Measurements from ENCODE around the gene HMMR. TPM values are rescaled to one million over a fixed set of nuclear protein-coding genes. Genes with fewer than 3 reads are reported as not detected.
A peak's percentile ranks its signal among the peaks of the same experiment; 100 is the strongest.

HMMR gene
- total RNA-seq, 1 donor from 2014 or later = 12.2 TPM

DNA sequence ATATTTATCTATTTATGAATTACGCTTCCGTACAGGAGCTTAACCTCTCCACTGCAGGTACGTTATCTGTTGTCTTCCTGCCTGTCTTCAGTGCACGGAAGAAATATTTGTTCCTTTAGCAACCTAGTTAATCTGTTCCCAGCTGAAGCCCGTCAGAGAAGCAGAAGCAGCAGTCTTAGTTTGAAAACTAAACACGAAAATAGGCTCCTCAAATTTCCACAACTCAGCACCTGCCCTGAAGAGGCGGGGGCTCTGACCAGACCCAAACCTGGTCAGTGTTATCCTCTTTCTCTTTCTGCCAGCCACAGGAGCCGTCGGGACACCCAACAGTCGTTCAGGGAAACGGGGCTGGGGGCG lies 992 bp upstream of the HMMR start:
- DNase-seq = no peak

DNA sequence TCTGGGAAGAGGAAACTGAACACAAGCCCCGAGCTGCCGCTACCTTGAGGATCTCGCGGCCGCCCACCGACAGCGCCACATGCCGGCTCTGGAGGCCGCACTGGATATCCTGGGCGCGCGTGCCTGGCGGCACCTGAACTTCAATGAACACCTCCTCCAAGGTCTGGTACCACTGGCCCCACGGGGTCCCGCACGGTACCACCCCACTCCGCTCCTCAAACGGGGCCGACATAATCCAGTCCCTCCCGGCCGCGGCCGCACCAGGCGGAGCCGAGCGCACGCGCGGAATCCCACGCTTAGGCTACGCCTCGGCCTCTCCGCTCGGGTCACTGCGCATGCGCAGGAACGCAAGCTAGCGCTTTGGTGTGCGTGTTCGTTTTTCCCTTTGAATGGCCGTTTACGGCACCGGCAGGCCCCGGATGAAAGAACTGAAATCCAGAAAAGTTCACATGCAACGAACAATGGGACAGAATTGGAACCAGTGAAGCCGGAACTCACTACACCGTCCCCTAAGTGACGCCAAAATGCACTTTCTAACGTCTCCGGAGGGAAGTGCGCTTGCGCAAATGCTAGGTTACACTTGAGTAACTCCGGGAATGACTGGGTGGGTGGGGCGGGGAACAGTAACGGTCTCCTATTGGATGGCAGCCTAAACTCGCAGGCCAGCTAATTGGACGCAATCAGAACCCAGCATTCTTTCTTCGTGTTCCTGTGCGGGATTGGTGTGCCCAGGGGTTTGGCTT lies 442 bp upstream of the HMMR start, which contains the start of gene NUDCD2:
NUDCD2 (minus strand) TSS at position 284 of the 743 bp plus-strand sequence; CDS start at position 232, 52 bp downstream.
- DNase-seq = peak; percentile 99

DNA sequence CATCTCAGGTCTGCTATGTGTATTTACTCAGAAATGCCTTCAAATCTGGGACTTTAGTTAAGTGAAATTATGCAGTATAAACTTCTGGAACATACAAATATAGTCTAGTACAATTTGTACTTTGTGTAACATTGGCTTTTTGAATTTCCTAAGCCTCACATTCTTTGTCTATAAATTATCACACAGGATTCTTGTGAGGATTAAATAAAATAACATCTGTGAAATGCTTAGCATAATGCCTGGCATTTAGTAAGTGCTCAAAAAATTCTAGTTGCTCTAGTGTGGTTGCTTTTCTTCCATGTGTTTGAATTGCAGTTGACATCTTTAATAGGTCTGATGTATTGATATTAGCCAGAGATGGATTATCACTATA lies 2.6 kb downstream of the HMMR start:
- DNase-seq = no peak

DNA sequence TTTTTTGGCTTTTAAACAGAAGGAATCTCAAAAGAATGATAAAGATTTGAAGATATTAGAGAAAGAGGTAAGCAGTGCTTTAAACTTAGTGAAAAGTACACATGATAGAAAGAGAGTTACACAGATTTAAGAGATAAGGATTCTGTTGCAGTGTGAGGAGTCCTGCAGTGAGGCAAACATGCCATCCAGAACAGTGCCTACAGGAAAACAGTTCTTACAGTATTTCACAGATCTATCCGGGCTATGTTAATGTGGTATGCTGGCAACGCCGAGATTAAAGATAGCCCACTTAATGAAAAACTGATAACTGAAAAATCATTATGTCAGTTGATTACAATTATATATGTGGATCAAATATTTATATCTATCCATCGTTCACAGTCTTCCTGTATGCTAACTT lies 7.2 kb downstream of the HMMR start:
- DNase-seq = no peak

DNA sequence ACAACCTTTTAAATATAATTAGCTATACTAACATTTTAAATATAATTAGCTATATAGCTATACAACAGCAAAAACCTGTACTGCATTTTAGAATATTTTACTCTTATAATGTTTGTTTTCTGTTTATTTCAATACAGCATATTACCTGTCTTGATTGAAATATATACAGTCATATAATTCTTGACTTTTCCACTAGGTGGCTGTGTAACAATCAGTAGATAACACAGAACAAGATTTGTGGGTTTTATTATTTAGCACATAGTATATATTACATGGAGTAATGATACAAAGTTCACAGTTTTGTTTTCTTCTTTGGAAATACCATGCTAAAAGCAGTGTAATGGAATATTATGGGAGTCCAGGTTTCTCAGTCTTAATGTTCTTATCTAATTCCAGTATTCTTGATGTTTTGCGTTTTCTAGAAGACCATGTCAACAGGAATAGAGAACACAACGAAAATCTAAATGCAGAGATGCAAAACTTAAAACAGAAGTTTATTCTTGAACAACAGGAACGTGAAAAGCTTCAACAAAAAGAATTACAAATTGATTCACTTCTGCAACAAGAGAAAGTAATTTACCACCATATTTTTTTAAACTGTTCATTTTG lies 13.3 kb downstream of the HMMR start:
- no peak for DNase-seq

DNA sequence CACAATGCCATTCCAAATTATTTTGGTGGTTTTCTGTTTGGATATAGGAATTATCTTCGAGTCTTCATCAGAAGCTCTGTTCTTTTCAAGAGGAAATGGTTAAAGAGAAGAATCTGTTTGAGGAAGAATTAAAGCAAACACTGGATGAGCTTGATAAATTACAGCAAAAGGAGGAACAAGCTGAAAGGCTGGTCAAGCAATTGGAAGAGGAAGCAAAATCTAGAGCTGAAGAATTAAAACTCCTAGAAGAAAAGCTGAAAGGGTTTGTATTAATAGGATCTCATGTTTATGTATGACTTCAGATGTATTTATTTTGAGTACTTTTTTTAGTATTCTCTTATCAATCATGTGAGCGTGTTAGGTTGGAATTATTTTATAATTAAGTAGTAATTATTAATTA lies 15.0 kb downstream of the HMMR start:
- DNase-seq = no peak

DNA sequence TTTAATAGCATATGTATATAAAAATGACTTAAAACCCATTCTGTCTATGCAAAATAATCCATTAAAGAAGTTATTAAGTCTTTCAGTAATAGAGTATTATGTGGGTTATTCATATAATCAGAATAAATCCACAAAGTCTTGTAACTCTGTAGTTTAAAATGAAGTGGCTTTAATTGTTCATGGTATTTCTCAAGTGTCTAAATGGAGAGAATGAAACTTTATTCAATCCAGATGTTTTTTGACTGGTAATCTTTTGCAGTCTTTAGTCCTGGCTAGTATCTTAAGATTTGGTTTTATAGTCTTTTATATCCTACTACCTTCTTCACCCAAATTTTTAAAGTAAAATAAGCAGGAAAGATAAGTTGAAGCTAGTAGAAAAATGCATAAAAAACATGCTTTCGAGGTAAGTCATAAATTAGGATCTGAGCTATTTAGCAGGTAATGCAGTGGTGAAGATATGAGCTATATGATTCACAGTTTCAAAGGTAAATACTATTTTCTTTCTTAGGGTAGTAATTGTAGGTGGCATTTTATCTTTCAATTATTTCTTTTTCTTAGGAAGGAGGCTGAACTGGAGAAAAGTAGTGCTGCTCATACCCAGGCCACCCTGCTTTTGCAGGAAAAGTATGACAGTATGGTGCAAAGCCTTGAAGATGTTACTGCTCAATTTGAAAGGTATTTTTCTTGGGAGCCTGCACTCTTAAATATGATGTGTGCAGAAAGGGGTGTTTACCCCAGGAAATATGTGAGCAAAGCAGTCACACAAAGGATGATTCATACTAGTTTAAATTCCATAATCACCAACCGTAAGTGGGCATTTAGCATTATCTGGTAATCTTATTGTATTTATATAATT lies 17.9 kb downstream of the HMMR start:
- no peak for DNase-seq

DNA sequence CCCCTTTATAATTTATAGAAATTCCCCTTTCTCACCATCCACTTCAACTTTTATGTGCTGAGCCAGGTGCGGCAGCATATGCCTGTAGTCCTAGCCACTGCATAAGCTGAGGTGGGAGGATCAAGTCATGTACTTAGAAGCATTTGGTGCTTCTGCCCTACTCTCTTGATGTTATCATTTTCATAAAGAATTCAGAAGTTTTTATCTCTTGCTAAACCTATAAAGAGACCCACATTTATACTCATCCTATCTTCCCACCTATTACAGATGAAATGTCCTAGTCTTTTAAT lies 18.5 kb downstream of the HMMR start:
- DNase-seq = no peak

DNA sequence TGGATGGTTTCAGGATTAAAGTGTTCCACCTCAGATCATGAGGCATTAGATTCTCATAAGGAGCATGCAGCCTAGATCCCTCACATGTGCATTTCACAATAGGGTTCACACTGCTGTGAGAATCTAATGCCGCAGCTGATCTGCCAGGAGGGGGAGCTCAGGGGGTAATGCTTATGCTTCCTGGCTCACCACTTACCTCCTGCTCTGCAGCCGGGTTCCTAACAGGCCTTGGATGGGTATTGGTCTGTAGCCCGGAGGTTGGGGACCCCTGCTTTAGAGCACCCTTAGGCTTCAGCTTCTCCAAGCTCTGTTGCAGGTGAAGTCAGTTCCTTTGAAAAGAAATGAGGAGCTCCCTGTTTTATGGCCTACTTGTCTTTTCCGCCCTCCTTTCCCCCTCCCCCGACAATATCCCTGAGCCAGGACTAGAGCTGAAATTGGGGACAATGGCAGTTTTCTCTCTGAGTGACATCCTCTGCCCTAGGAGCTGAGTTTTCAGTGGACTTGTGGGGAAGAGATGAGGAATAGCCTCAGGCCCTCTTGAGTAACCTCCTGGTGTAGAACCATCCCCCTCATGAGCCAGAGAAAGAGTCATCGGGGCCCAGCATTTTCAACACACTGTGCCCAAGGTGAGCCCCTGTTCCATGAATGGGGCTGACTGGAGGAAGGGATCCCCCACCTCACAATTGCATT lies 28.8 kb downstream of the HMMR start:
- no peak for DNase-seq

DNA sequence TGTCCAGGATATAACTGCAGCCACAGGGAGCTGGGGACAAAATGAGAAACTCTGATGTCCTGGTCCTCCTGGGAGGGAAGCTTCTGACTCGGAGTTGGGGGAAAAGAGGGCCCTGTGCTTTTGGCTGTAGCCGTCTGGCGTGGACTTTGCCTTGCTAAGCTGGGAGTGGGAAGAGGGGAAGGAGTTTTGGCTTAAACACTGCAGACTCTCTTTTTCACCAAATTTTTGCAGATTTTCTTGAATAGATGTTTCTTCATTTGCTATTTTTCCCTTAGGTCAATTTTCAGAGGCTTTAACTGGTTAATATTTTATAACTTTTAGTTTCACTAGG lies 29.3 kb downstream of the HMMR start:
- no peak for DNase-seq

DNA sequence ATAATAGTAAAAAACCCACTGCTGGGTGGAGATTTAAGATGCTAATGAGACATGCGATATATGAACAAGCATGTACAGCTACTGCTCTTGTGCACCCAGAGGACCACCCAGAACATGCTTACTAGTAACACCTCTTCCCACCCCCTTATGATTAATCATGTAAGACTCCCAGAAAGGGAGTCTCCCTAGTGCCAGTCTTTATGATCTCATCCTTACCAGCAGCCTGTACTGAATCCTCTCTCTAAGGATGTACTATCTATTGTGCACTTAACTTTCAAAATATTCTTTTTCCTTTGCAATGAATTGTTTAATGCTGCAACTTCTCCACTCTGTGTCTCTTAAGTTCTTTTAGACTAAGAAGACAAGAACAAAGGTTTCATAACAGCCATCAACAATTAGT lies 35.9 kb downstream of the HMMR start:
- DNase-seq = no peak

DNA sequence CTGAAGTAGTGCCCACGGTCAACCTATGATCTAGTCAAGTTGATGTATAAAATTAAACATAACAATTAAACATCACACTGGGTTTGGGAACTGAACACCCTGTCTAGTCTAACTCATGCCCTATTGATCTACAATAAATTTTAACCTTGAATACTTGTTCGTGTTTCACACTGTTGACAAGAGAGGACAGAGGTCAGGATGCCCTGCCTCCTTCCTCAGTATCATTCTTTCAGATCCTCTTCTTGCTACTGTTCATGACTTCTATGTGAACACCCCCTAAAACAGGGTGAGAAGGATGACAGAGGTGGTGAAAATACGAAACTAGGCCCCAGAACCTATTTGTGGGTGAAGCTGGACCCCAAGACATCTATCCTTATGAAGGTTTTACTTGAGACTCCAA lies 36.9 kb downstream of the HMMR start:
- no peak for DNase-seq

DNA sequence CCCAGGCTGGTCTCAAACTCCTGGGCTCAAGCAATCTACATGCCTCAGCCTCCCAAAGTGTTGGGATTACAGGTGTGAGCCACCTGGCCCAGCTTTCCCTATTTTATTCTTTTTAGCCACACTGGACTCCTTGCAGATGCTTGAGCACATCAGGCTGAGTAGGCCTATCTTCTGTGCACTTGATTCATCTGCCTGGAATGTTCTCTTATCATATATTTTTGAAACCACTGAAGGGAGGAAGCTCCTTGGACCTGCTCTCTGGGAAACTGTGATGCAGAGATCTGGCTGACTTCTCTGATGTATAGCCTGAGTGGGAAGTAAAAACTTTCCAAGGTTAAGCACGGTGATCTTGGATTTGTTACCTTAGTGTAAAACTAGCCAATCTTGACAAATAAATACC lies 38.5 kb downstream of the HMMR start:
- DNase-seq = no peak

DNA sequence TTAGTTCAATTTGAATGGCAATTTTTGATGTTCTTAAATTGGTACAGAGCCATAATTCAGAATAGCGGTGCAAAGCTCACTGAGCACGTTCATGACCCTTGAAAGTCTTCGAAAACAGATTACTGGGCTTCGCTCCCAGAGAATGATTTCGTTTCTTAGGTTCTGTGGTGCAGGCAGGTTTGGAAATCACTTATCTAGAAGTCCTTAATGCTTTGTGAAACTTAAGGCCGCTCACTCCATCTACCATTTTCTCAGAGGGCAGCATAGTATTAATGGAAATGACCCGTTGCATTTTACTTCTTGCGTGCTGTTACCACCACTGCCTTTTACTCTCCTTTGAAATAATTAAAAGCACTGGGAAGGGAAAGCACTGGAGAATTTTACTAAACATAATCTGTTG lies 42.1 kb downstream of the HMMR start:
- DNase-seq = no peak

DNA sequence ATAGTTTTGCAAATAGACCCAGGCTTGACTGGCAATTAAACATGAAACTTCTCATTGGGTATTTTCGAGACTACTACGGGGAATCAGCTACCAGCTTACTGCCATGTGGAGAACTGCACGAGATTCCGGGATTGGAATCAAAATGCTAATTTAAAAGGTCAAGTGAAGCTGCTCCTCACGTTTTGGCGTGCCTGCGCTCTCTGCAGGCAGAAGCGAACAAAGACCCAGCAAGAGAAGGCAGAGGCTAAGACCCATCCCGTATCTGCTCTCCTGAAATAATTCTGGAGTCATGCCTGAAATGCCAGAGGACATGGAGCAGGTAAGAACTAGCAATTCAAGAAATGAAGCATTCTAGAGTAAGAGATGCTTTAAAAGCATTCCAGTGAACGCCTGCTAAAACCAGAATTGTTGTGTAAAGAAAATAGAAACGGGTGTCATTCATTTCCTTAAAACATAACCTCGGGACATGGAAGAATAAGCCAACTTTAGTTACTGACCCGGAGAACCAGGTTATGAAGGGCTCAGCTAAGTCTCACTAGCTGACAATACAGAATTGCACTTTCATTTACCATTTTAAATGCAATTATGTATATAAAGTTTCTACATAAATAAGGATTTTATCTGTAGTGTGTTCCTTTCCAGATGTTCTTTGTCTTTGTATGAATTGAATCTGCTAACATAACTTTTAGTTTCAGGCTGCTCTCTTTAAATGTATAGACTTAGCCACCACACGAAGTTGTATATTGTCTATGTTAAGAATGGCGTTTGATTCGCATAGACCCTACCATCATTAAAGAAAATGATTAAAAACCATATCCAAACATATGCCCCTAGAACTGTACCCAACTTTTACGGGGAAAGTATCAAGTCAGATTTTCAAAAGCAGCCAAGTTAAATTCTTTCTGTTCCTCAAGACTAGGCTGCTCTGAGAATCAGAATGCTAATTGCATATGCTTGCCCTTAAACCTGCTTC lies 43.0 kb downstream of the HMMR start:
- DNase-seq = peak; percentile 92

DNA sequence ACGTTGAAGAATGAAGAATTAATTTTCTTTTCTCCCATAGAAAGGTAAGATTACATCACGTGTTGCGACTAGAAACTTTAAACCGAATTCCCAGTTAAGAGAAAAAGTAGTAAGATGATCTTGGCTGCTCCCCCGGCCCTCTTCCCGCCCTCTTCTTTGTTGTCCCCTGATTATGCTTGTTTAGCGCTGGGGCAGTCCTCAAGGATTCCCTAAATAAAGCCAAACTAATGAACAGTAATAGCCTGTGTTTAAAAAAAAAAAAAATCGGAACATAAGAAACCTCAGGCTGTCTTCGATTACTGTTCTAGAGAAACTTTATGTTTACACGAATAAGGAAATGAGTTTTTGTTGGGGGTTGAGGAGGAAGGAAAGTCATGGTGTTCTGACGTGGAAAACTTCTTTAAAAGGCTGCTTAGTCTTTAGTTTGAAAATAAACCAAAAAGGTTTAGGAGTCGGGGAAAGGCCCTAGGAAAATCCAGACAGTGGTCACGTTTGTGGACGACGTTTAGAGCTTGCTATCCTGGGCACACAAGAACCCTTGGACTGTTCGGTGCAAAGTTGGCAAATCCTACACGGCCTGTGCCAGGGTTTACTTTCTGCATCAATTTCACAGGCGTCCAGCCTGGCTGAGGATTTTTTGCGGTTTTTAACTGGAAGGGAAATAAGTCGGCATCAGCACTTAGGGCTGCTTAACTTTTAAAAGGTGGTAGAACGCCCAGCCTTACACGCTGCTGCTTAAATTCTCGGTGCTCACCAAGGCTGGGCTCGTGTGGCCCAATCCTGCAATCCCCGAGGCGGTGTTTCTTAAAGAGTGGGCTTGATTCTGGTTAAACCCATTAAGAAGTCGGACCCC lies 43.9 kb downstream of the HMMR start:
- peak; percentile 74 for DNase-seq

DNA sequence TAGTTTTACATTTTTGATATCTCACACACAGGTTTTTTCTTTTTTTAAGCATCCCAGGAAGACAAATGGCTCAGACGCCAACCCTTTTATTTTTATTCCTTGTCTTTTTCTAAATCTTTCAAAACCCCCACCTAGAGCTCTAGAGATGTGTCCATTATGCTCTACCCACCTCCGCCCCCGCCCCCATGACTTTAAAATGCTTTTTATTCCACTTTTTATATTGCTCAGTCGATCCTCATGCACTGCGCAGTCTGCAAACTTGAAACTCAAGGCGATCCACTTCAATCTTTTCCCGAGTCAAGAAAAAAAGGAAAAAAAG lies 44.6 kb downstream of the HMMR start:
- DNase-seq = no peak

DNA sequence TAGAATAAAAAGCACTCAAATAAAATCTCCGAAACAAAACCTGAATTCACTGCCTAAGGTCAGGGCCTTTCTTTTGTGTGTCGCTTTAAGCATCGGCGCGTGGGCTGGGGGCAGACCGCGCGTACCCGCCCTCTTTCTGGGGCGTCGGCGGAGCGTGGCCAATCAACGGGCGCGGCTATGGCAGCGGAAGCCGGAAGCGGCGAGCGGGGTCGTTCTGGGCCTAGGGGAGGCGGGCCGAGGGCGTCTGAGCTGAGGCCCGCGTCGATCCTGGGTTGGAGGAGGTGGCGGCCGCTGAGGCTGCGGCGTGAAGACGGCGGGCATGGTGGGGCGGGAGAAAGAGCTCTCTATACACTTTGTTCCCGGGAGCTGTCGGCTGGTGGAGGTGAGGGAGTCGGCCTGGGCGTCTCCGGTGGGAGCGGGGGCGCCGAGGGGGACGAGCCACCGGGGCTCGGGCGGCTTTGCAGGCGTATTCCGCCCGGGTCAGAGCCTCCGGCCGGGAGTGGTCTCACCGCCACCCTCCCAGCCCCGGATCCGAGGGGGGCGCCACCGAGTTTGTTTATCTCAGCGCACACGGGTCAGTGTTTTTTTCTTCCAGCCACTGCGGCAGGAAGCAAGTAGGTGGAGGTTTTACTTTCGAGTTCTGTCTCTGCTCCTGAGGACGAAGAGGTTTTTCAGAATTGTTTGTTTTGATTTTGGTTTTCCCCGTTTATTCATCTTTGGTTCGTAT lies 45.1 kb downstream of the HMMR start, which contains the start of gene MAT2B:
MAT2B (plus strand) TSS at position 252 of the 727 bp plus-strand sequence; CDS start at position 320, 68 bp downstream.
- peak; percentile 94 for DNase-seq

DNA sequence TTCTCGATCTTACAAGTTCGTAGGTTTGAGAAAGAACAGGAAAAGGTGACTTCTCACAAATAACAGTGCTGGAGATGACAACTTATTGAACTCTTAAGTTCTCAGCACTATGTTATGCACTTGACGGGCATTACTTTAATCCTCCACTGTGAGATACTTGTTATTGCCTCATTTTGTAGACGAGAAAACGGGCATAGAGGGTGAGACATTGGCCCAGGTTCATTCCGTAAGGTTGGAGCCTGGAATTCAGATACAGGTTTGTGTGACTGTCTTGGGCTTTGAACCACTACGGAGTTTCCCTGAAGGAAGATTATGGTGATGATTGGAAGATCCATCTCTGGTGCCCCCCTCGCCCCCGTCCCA lies 45.6 kb downstream of the HMMR start:
- DNase-seq = peak; percentile 70

DNA sequence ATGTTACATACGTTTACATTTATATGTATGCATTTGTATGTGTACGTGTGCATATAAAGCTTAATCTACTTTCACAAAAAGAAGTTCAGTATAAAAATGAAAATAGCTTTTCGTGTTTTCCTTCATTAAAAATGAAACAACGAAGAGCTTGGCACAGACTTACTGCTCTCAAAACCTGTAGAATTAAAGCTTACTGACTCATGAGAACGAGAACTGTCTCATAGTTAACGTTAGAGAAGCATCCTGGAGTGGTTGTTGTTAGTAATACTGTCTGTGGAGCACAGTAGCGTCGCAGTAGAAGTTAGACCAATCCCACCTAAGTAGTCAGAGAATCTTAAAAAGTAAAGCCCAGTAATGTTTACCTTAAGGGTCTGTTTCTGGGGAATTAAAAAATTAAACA lies 46.3 kb downstream of the HMMR start:
- no peak for DNase-seq

Data from skin of body (tissue), 2 donors.